VCaP (cell line): Measurements from ENCODE around the gene C12orf60.

Experiments
- H3K27ac ChIP-seq: fragments of 450-650 bp; 2 replicates; pipeline ENCODE4 v1.5.1; 2017
- CTCF ChIP-seq: fragments of 450-650 bp; conservative IDR thresholded peaks from 2 replicates; pipeline ENCODE4 v1.5.1; 2017; ENCODE audit warnings: mild to moderate bottlenecking, moderate library complexity

Gene C12orf60

GRCh38 chr12:14781563-14781962 lies 21.9 kb upstream of the C12orf60 start:
- H3K27ac ChIP-seq = peak overlapping the region; percentile 28
- TF ChIP-seq CTCF = no peak

GRCh38 chr12:14782756-14783155 lies 20.7 kb upstream of the C12orf60 start:
- no peak for TF ChIP-seq CTCF
- H3K27ac ChIP-seq = peak overlapping the region; percentile 28; the same call in 1 of the 2 replicates

- no peak for TF ChIP-seq CTCF
- H3K27ac ChIP-seq = no peak overlapping the region
These were observed 19.0 kb upstream of the C12orf60 start for GRCh38 chr12:14784471-14784870.

GRCh38 chr12:14785568-14785967 lies 17.9 kb upstream of the C12orf60 start:
- TF ChIP-seq CTCF = no peak
- H3K27ac ChIP-seq = no peak overlapping the region

- no peak overlapping the region for H3K27ac ChIP-seq
- TF ChIP-seq CTCF = no peak
These were observed 8.4 kb upstream of the C12orf60 start for GRCh38 chr12:14795028-14795448.

- peak overlapping the region; percentile 85 for H3K27ac ChIP-seq
- TF ChIP-seq CTCF = no peak
These were observed 1.2 kb upstream of the C12orf60 start for GRCh38 chr12:14802247-14802646.

GRCh38 chr12:14802721-14803010 lies 804 bp upstream of the C12orf60 start:
- TF ChIP-seq CTCF = no peak
- H3K27ac ChIP-seq = peak overlapping the region; percentile 85

GRCh38 chr12:14803830-14804160 lies 325 bp downstream of the C12orf60 start:
- TF ChIP-seq CTCF = no peak
- H3K27ac ChIP-seq = peak overlapping the region; percentile 85
